AG09319 (cell line): ENCODE results near the gene RFLNA.

Experiments
- DNase-seq: peaks from one replicate; pipeline ENCODE4 v3.0.0-alpha.2; 2010; ENCODE audit warnings: low read depth; ENCODE audit errors: extremely low read depth
- TF ChIP-seq, protein P1 (sequence below): IDR thresholded peaks from 2 replicates; pipeline ENCODE4 v1.5.1; 2011; ENCODE audit warnings: low read depth, mild to moderate bottlenecking, inconsistent platforms, low read length, moderate library complexity

Gene RFLNA

GRCh38 chr12:124310178-124310577, 15.3 kb downstream of the RFLNA start:
- no peak for DNase-seq
- TF ChIP-seq, protein P1, sequence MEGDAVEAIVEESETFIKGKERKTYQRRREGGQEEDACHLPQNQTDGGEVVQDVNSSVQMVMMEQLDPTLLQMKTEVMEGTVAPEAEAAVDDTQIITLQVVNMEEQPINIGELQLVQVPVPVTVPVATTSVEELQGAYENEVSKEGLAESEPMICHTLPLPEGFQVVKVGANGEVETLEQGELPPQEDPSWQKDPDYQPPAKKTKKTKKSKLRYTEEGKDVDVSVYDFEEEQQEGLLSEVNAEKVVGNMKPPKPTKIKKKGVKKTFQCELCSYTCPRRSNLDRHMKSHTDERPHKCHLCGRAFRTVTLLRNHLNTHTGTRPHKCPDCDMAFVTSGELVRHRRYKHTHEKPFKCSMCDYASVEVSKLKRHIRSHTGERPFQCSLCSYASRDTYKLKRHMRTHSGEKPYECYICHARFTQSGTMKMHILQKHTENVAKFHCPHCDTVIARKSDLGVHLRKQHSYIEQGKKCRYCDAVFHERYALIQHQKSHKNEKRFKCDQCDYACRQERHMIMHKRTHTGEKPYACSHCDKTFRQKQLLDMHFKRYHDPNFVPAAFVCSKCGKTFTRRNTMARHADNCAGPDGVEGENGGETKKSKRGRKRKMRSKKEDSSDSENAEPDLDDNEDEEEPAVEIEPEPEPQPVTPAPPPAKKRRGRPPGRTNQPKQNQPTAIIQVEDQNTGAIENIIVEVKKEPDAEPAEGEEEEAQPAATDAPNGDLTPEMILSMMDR, result no peak

- no peak for DNase-seq
- TF ChIP-seq, protein P1, result no peak
Measured at GRCh38 chr12:124310785-124311184, 15.9 kb downstream of the RFLNA start.

GRCh38 chr12:124311292-124312109, 16.6 kb downstream of the RFLNA start:
- no peak for DNase-seq
- TF ChIP-seq, protein P1, result no peak

- no peak for DNase-seq
- TF ChIP-seq, protein P1, result no peak
Measured at GRCh38 chr12:124312601-124313000, 17.7 kb downstream of the RFLNA start.

- no peak for DNase-seq
- TF ChIP-seq, protein P1, result no peak
Measured at GRCh38 chr12:124314207-124314606, 19.3 kb downstream of the RFLNA start.

DNA sequence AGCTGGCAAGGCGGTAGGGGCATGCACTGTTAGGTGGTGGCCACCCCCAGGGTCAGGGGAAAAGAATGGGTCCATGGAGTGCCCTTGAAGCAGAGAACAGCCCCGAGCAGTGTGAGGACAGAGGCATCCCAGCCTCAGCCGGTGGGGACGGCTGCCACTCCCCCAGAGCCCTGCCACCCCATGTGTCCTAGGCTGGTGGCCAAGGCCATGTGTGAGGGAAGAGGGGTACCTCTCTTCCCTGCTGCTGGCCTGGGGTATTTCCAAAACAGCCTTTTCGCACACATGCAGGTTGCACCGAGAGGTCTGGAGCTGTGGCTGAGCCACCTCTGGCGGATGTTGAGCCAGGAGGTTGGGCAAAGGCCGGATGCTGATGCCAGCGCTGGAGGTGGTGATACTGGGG, 19.9 kb downstream of the RFLNA start:
- TF ChIP-seq, protein P1, result no peak
- DNase-seq, result no peak

DNA sequence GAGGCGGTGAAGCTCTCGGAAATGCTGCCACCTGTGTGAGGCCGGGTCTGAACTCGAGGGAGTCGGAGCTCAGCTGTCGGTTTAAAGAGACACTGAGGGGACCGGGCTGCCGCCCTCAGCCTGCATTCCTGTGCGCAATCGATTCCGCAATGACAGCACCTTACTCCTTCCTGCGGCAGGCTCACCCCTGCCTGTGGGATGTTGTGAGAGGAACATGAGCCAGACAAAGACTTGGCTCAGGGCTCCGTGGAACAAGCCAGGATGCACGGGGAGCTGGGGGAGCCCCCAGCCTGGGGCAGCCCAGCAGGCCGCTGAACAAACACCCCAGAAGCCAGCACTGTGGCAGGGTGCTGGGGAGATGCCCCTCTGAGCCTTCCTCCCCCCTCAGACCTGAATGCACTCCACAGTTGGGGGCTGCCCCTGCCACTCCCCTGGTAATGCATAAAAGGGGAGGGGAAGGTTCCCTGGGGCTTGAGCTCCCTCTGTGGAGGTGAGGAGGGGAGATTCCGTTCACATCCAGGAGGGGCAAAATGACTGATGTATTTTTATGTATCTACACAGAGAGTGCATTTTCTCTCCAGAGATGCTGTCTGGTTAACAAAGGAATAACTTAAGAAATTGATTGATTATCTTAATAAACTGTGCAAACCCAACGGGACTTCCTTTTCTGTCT, 20.6 kb downstream of the RFLNA start:
- DNase-seq, result no peak
- TF ChIP-seq, protein P1, result no peak
